Heart left ventricle (tissue), 16 donors: ENCODE measurements around the gene TXNRD3. TPM values are rescaled to one million over a fixed set of nuclear protein-coding genes. Genes with fewer than 3 reads are reported as not detected.

ENCODE experiments used
- ATAC-seq, 4 donors: fragments of 200-7000 bp; cut with Tn5 transposase; one replicate each; pipeline ENCODE4 v1.9.1; 2020 to 2022; ENCODE audit warnings: moderate library complexity in 4 of 4, mild to moderate bottlenecking in 3 of 4, moderate number of reproducible peaks in 1 of 4
- DNase-seq, 5 donors: peaks; one replicate each; pipeline ENCODE4 v3.0.0-alpha.2; 2020
- H3K27ac ChIP-seq, 12 donors: fragments of 200-600 bp; sonication (generic) in 4 of 12; one replicate each; pipeline versions ENCODE4 v1.5.0 to v1.8.0; 2016 to 2022; ENCODE audit warnings: mild to moderate bottlenecking in 2 of 12
- H3K27me3 ChIP-seq, 9 donors: fragments of 200-600 bp; sonication (generic) in 2 of 9; one replicate each; pipeline versions ENCODE4 v1.5.1 to v1.8.0; 2016 to 2022; ENCODE audit warnings: mild to moderate bottlenecking in 3 of 9
- H3K36me3 ChIP-seq, 9 donors: fragments of 200-600 bp; sonication (generic) in 2 of 9; one replicate each; pipeline versions ENCODE4 v1.5.0 to v1.8.0; 2018 to 2022; ENCODE audit warnings: mild to moderate bottlenecking in 2 of 9
- H3K4me1 ChIP-seq, 12 donors: fragments of 200-600 bp; sonication (generic) in 4 of 12; one replicate each; pipeline versions ENCODE4 v1.5.0 to v1.8.0; 2016 to 2022; ENCODE audit warnings: mild to moderate bottlenecking in 3 of 12
- H3K4me3 ChIP-seq, 12 donors: fragments of 200-600 bp; sonication (generic) in 4 of 12; one replicate each; pipeline versions ENCODE4 v1.5.0 to v1.8.0; 2017 to 2022; ENCODE audit warnings: mild to moderate bottlenecking in 9 of 12, moderate library complexity in 4 of 12
- H3K9me3 ChIP-seq, 12 donors: fragments of 200-600 bp; sonication (generic) in 4 of 12; one replicate each; pipeline versions ENCODE4 v1.5.0 to v1.8.0; 2016 to 2022; ENCODE audit warnings: mild to moderate bottlenecking in 1 of 12
- POLR2A ChIP-seq, 2 donors: fragments of 450-650 bp; IDR thresholded peaks; one replicate each; pipeline ENCODE4 v1.6.1; 2017; ENCODE audit warnings: antibody characterized with exemption in 2 of 2, mild to moderate bottlenecking in 2 of 2, moderate library complexity in 2 of 2
- WGBS, 4 donors: extraction: QIAGEN DNeasy Blood & Tissue Kit in 2 of 4; methylation state at CpG; one replicate each; pipeline versions ENCODE4 v1.1.5 to v1.1.7; 2013 to 2018; 5-methylcytosine and 5-hydroxymethylcytosine counted together
- intact Hi-C, 10 donors: fragments of 100-400 bp; cut with DNase I; formaldehyde crosslinking; loops; one replicate each; pipeline versions ENCODE4 v1.11.1 to v1.14.2; 2022
- polyA plus RNA-seq, 2 donors: library from polyadenylated mRNA; stranded (reverse); fragments of 200-250 nt; gene quantifications; one replicate each; pipeline ENCODE4 v1.2.3, GENCODE V29; 2013
- total RNA-seq, 9 donors: library from RNA; depleted of rRNA in 2 of 9; stranded (reverse); fragments of >200 nt in 2 of 9; fragmentation: NEBNext Ultra II Directional in 3 of 9; extraction: Animal tissue kit (Norgen Biotek cat#: 25700) in 3 of 9; gene quantifications; one replicate each; pipeline versions ENCODE4 v1.1.0 to v1.2.4, GENCODE V29; 2016 to 2023
- TF ChIP-seq, protein P1 (sequence below), 12 donors: fragments of 200-600 bp; sonication (generic) in 4 of 12; IDR thresholded peaks; one replicate each; pipeline versions ENCODE4 v1.5.0 to v1.8.0; 2018 to 2022; ENCODE audit warnings: antibody characterized with exemption in 12 of 12, mild to moderate bottlenecking in 5 of 12
- donor health status: ischemic (EF 13 %, LVEDD 7.1; RV severe dilation, severe dysfunction).
- donor health status: healthy with polysubstance abuse.
- donor health status: DM: no; HTN: yes; CAD: no.
- donor health status: DM: no; HTN: no; CAD: no.
- donor health status: ischemic (EF 25% LVEDD 6.9; RV normal size, moderate dysfunction).
- donor health status: ischemic (EF 25% LVEDD 5.7; RV mildly dilated, moderate dysfunction).
- donor health status: healthy.
- donor health status: DM: yes; HTN: yes; CAD: no.
- donor health status: ischemic (EF 35%, LVEDD 5.7; RV mildly dilated, moderate dysfunction).
- donor health status: nonischemic (EF 11% LVEDD 7.7; RV severe dilation, severe dysfunction).
- donor health status: DM: yes; HTN: yes; CAD: no.
- donor health status: PGD.
- donor health status: ischemic (EF 29% LVEDD 5.4; RV normal size, mild dysfunction).
- donor health status: nonischemic (EF 23%, LVEDD 6.1; RV moderate dilation, normal function).

Gene TXNRD3
- total and polyA plus RNA-seq, 11 donors, result 1.7 to 8.2 (median 5.7) TPM

DNA sequence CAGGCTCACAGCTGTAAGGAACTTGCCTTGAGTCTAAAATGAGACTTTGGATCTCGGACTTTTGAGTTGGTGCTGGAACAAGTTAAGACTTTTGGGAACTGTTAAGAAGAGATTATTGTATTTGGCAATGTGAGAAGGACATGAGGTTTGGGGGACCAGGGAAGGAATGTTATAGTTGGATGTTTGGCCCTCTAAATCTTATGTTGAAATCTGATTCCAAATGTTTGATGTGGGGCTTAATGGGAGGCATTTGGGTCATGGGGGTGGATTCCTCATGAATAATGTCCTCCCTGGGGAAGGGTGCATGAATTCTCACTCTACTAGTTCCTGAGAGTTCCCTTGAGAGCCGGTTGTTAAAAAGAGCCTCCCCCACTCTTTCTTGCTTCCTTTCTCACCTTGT lies 30.6 kb upstream of the TXNRD3 start:
- TF ChIP-seq POLR2A (IDR thresholded peaks at IDR 0.05), result no peak
- TF ChIP-seq, protein P1, sequence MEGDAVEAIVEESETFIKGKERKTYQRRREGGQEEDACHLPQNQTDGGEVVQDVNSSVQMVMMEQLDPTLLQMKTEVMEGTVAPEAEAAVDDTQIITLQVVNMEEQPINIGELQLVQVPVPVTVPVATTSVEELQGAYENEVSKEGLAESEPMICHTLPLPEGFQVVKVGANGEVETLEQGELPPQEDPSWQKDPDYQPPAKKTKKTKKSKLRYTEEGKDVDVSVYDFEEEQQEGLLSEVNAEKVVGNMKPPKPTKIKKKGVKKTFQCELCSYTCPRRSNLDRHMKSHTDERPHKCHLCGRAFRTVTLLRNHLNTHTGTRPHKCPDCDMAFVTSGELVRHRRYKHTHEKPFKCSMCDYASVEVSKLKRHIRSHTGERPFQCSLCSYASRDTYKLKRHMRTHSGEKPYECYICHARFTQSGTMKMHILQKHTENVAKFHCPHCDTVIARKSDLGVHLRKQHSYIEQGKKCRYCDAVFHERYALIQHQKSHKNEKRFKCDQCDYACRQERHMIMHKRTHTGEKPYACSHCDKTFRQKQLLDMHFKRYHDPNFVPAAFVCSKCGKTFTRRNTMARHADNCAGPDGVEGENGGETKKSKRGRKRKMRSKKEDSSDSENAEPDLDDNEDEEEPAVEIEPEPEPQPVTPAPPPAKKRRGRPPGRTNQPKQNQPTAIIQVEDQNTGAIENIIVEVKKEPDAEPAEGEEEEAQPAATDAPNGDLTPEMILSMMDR (IDR thresholded peaks at IDR 0.05), result no peak
- ATAC-seq, result no peak
- DNase-seq, result no peak
- Histone ChIP-seq H3K9me3 (no peaks in the 10 kb centered on the region), H3K36me3 (no peaks in the 10 kb centered on the region), H3K4me3 (no peak overlapping the region), H3K27ac (no peak overlapping the region), H3K4me1 (peaks cover 0 to 4% (median 0%) of the 10 kb centered on the region in 12 donors), H3K27me3 (no peaks in the 10 kb centered on the region)
- WGBS, 4 donors, result 61 to 77% (median 68%) methylated on average over 2 of the region's 2 CpGs
- intact Hi-C loops, result loop anchor here in 3 of 10 donors (10.0 kb wide), 2 partner anchors 299 to 859 kb away; partner anchors contain the start of gene PLXNA1 (in 2 of the 3)

DNA sequence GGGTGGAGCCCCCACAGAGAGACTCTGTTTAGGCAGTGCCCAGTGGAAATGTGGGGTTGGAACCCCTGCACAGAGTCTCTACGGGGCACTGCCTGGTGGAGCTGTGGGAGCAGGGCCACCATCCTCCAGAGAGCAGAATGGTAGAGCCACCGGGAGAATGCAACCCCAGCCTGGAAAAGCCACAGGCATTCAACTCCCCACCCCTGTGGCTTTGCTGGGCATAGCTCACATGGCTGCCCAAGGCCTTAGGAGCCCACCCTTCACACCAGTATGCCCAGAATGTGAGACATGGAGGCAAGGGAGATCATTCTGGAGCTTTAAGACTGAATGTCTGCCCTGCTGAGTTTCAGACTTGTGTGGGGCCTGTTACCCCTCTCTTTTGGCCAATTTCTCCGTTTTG lies 30.1 kb upstream of the TXNRD3 start:
- intact Hi-C loops, result loop anchor here in 3 of 10 donors (10.0 kb wide), 2 partner anchors 300 to 860 kb away; partner anchors contain the start of gene PLXNA1 (in 2 of the 3)
- H3K4me3 ChIP-seq, result no peak overlapping the region
- ATAC-seq (no peak), DNase-seq (no peak)
- H3K27me3 ChIP-seq, result no peaks in the 10 kb centered on the region
- no peaks in the 10 kb centered on the region for H3K9me3 ChIP-seq
- no peaks in the 10 kb centered on the region for H3K36me3 ChIP-seq
- H3K4me1 ChIP-seq, result peaks cover 0 to 4% (median 0%) of the 10 kb centered on the region in 12 donors
- 86 to 91% (median 88%) methylated on average over 2 to 3 of the region's 3 CpGs for WGBS, 4 donors
- H3K27ac ChIP-seq, result no peak overlapping the region
- TF ChIP-seq, protein P1 (IDR thresholded peaks at IDR 0.05), result no peak
- TF ChIP-seq POLR2A (IDR thresholded peaks at IDR 0.05), result no peak

DNA sequence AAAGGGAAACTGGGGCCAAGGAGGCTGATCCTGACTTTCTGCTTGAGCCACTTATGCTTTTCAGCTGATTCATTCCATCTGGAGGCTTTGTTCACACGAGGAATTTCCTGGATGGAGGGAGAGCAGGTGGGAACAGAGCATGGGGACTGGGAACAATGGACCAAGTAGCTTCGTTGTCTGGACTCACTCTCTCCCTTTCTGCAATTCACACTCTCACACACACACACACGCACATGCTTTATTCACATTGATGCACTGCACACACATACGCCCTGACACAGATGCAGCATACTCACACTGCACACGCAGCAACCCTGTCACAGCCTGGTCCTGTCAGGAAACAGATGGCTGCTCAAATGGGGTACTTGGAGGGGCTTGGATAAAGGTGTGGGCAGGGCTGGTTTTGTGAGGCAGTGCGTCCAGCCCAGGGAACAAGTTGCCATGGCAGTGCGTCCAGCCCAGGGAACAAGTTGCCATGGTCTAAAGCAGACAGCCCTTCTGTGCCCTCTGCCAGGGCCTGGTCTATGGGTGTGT lies 29.4 kb upstream of the TXNRD3 start:
- intact Hi-C loops, result loop anchor here in 8 of 10 donors (5.0 to 10.0 kb wide), 9 partner anchors 63 to 861 kb away; partner anchors contain the start of gene PLXNA1 (in 3 of the 8)
- no peaks in the 10 kb centered on the region for H3K9me3 ChIP-seq
- H3K27ac ChIP-seq, result no peak overlapping the region
- no peaks in the 10 kb centered on the region for H3K36me3 ChIP-seq
- 55 to 68% (median 63%) methylated on average over 5 to 7 of the region's 7 CpGs for WGBS, 4 donors
- ATAC-seq (no peak), DNase-seq (no peak)
- peaks cover 0 to 2% (median 0%) of the 10 kb centered on the region in 9 donors for H3K27me3 ChIP-seq
- H3K4me3 ChIP-seq, result no peak overlapping the region
- H3K4me1 ChIP-seq, result peaks cover 0 to 6% (median 2%) of the 10 kb centered on the region in 12 donors
- no peak for TF ChIP-seq POLR2A (IDR thresholded peaks at IDR 0.05)
- TF ChIP-seq, protein P1 (IDR thresholded peaks at IDR 0.05), result no peak

DNA sequence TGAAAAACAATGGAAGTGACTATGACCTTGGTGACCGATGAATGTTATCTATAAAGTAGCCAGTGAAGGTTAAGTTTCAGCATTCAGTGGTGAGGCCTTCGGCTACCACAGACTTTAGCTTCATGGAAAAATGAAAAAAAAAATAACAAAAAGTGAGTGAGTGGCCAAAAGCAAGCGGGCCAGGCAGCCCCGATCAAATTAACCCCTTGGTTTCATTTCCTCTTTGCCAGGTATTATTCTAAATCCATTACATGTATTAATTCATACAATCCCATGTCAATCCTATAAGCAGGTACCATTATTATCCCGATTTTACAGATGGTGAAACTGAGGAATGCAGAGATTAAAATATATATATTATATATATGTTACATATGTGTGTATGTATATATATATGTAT lies 28.1 kb upstream of the TXNRD3 start:
- peaks cover 0 to 12% (median 0%) of the 10 kb centered on the region in 9 donors for H3K27me3 ChIP-seq
- H3K4me1 ChIP-seq, result peaks cover 0 to 9% (median 6%) of the 10 kb centered on the region in 12 donors
- 55 to 74% (median 59%) methylated on average over 5 of the region's 5 CpGs for WGBS, 4 donors
- DNase-seq (no peak), ATAC-seq (no peak)
- intact Hi-C loops, result loop anchor here in 8 of 10 donors (5.0 to 10.0 kb wide), 9 partner anchors 64 to 862 kb away; partner anchors contain the start of gene PLXNA1 (in 3 of the 8)
- no peaks in the 10 kb centered on the region for H3K9me3 ChIP-seq
- H3K27ac ChIP-seq, result no peak overlapping the region
- TF ChIP-seq, protein P1 (IDR thresholded peaks at IDR 0.05), result no peak
- no peak for TF ChIP-seq POLR2A (IDR thresholded peaks at IDR 0.05)
- no peaks in the 10 kb centered on the region for H3K36me3 ChIP-seq
- no peak overlapping the region for H3K4me3 ChIP-seq
